Uterus (tissue), 2 donors: ENCODE measurements around the gene SNTB2.

Experiments used
- CTCF ChIP-seq, 4 experiments: fragments of 200-600 bp in 2 of 4; fragments of 450-650 bp in 2 of 4; sonication (generic) in 2 of 4; IDR thresholded peaks; one replicate each; pipeline ENCODE4 v1.5.1; 2016 to 2019; ENCODE audit warnings: antibody characterized with exemption in 4 of 4, mild to moderate bottlenecking in 2 of 4, moderate library complexity in 1 of 4
- POLR2A ChIP-seq, 2 donors: fragments of 450-650 bp; IDR thresholded peaks; one replicate each; pipeline ENCODE4 v1.6.1; 2016; ENCODE audit warnings: antibody characterized with exemption in 2 of 2, mild to moderate bottlenecking in 1 of 2, moderate library complexity in 1 of 2

GRCh38 chr16:69187446-69188235 is 677 bp downstream of the SNTB2 start:
- TF ChIP-seq CTCF (IDR thresholded peaks at IDR 0.05) = no peak
- TF ChIP-seq POLR2A (IDR thresholded peaks at IDR 0.05) = no peak
